Stimulated activated CD4-positive, alpha-beta T cell treated with anti-CD3 and anti-CD28 coated beads, Interleukin-2, amount 100 ng/mL, for 48 hours (primary cell): Measurements from ENCODE around the gene STK25.
"Not testable (repeated sequence)": the region's sequence is repeated elsewhere in the genome, so short reads cannot be mapped to it uniquely, and the experiment has no call there.

Experiments used
- DNase-seq, 2 donors: peaks; one replicate each; pipeline ENCODE4 v3.0.0-alpha.2; 2020

The STK25 gene

DNA sequence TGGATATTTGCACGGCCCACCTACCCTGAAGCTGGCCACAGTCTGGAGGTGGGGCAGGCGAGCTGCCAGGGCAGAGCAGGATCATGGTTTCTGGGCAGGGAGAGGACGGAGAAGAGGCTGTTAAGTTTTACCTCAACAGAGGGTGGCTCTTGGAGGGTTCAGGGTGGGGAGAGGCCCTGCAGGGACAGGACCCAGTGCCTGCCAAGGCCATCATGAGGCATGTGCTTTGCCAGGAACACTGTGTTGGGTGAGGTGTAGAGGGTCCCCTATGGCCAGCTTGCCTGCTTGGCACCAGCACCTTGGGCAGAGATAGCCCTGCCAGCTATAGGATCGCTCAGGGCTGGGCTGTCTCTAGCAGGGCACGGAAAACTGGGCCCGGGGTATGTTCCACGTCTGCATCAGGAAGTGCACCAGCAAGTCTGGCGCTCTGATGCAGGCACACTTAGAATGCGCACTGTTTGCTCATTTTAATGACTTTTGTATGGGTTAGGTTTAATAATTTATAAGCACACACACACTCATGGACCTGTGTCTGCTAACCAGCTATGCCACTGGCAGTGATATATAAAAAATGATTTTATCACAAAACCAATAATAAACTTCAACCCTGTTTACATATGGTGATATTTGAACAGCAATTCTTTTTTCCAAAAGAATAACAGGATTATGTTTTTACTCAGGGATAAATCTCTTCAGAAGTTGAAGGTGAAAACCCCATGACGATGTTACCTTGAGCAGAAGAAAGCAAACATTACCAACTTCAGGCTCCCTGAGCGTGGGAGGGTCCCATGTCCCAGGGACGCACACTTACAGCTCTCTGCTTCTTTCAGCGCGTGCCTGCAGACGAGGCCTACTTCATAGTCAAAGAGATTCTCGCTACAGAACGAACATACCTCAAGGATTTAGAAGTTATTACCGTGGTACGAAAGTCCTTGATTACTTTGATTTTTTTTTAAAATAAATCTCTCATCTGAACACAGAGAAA lies 46.4 kb downstream of the STK25 start:
- no peak for DNase-seq

DNA sequence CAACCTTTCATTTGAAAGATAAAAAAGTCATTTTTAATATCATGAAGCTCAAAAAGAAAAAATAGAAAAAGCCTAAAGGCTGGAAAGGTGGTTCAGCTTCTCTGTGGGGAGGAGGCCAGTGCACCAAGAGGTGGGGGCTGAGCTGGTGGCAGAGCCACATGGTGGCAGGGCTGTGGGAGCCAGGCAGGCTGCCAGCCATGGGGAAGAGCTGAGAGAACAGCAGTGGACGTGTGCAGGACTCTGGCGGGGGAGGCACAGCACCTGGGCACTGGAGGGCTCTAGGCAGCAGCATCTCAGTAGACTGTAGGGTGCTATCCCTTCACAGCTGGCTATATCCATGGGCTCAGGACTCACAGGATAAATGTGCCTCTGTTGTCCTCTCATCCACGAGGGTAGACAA lies 47.8 kb downstream of the STK25 start:
- DNase-seq = no peak

DNA sequence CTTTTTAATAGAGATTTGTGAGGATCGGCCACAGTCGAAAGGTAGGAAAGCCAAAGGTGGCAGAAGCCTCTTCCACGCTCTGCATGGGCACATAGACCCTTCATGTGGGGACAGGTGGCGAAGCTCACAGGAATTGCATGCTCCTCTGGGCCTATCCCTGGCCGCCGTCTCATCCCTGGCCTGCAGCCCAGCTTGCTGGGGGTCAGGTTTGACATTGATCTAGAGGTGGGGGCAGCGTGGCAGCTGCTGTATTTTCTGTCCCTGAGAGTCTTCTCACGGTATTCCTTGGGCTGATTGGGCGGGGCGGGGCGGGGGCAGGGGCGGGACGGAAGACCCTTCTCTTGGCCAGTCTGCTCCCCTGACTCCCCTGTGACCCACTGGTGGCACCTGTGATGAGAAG lies 48.9 kb downstream of the STK25 start:
- no peak for DNase-seq

DNA sequence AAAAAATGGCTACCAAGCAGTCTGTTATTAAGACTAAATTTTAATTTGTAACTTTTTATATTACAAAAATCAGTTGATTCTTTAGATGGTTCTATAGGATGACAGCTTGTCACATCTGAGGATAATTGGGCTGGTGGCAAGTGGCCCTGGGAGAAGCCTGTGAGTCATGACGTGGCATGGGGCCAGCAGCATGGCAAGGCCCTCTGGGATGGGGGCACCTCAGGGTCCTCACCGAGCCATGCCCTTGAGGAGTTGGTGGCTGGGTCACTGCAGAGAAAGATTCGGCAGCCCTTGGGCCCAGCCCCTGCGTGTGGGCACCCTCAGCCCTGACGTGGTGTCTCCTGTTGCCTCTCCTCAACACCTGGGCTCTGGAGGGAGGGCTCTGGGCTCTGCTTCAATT lies 49.7 kb downstream of the STK25 start:
- DNase-seq = no peak

DNA sequence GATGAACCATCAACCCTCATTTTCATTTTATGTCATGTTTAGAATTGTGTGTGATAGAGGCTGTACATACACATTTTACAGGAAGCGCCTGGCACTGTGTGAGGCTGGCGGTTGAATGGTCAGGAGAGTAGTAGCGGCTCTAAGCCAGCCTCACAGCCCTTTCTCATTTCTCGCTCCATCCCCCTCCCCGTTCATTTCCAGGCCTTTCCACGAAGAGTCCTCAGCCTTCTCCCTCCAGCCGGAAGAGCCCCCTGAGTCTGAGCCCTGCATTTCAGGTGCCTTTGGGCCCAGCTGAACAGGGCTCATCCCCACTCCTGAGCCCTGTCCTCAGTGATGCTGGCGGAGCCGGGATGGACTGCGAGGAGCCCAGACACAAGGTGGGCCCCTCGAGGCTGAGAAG lies 51.8 kb downstream of the STK25 start:
- DNase-seq = no peak

DNA sequence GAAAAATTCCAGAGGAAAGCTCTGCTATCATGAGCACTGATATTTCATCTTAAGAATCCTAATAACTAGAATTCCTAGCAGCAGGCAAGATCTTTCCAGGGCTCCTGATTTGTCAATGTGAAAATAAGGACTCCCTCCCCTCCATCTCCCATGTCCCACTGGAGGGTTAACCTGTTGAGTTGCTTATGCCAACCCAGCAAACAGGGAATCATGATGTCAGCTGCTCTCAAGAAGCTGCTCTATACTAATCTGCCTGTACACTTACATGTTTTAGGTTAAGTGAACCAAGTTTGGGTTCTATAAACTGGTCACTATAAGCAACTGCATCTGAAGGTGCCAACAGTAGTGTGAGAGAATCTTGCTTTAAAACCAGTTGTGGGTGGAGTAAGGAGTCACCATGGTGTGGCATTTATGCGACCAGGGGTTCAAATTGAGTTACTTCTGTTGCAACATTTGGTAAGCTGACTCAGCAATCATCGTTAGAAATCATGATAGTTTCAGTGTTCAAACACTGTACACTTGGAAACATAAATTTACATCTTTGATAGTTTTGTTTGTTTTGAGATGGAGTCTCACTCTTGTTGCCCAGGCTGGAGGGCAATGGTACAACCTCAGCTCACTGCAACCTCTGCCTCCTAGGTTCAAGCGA lies 53.4 kb downstream of the STK25 start:
- no peak for DNase-seq

DNA sequence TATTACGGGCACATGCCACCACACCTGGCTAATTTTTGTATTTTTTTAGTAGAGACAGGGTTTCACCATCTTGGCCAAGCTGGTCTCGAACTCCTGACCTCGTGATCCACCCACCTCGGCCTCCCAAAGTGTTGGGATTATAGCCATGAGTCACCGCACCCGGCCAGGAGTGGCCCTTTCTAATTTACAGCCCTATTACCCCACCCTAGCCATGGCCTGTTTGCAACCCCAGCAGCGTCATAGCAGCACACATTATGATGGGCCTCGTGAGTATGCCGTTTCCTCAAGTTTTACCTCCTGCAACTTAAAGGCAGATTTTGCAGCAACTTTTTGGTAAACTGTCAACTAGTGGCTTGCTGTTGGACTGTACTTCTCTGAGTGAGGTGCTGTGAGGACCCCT lies 54.5 kb downstream of the STK25 start:
- DNase-seq = not testable (repeated sequence)

DNA sequence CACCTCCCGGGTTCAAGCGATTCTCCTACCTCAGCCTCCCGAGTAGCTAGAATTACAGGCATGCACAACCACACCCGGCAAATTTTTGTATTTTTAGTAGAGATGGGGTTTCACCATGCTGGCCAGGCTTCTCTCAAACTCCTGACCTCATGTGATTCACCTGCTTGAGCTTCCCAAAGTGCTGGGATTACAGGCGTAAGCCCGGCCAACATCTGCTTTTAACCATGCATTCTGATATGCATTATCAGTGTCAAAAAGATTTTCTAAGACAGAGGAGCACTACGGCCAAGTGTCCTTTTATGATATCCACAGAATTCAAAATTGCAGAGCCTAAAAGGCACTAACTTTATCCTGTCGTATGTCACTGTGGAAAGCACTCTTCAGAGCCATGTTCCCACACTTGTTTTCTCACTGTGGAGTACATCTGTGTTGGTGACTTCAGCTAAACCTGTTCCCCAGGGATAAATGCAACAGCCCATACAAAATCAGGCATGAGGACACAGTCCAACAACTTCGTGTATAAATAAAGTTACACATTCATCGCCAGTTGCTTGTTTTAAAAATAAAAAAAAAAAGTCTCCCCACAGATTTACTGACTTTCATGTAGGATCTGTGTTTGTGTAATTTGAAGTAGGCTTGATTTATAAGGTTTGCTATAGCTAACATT lies 56.4 kb downstream of the STK25 start:
- DNase-seq = no peak

DNA sequence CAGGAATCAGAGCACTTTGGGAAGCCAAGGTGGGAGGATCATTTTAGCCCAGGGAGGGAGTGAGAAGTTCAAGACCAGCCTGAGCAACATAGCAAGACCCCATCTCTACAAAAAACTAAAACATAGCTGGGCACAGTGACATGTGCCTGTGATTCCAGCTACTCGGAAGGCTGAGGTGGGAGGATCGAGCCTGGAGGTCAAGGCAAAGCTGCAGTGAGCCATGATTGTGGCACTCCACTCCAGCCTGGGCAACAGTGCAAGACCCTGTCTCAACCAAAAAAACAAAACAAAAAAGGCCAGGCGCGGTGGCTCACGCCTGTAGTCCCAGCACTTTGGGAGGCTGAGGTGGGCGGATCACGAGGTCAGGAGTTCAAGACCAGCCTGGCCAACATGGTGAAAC lies 58.3 kb downstream of the STK25 start:
- not testable (repeated sequence) for DNase-seq

DNA sequence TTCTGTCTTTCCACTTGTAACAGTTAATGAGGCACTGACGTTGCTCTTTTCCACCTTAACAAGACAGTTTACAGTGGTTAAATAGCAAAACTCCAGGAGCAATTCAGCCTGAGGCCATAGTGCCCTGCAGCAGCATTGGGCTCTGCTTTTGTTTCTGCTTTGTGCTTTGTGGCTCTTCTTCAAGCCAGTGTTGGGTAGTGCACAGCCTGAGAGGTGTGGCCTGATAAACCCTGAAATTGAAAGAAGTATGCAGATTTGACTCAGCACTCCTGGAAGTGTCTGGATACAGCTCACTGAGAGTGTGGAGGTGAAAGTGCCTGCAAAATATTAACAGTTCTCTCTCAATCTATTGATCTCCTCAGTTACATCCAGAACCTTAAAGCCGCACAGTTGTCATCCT lies 63.0 kb downstream of the STK25 start:
- no peak for DNase-seq

DNA sequence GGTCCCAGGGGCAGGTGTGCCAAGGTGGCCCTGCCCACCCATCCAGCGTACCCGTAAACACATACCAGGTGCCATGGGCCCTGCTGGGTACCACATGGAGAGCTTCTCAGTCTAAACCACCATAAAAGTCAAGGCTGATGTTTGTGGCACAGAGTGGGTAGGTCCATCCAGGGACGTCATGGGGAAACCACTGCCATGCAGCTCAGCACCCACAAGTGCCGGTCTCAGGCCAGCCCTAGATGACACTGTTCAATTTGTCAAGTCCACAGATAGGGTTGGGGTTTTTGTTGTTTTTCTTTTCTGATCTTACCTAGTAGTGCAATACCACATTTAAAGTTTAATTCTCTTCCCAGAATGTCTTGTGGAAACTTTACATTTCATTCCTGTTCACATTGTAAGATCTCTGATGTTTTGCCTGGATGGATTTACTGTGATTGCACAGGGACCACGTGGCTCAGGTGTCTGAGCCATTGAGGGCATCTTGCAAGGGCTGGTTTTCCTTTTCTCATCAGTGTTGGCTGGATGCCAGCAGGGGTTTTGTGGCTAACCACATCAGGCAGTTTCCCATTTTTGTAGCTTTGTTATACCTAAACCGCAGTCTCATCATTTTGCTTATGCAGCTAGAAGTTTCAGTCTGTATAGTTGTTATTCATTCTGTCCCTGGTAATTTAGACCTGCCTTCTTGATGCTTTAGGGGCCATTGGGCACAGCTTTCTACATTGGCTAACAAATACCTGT lies 64.7 kb downstream of the STK25 start:
- peak; percentile 95 to 96 for DNase-seq
